ENCODE results near the gene OR8H1.

DNA sequence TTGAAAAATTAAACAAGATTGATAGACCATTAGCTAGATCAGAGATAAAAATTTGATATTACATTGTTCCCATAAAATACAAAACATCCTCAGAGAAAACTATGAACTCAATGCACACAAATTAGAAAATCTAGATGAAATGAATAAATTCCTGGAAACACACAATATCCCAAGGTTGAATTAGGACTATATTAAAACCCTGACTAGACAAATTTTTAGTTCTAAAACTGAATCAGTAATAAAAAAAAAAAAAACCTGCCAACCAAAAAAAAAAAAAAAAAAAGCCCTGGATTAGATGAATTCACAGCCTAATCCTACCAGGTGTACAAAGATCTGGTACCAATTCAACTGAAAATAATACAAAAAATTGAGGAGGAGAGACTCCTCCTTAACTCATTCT is 48.2 kb upstream of the OR8H1 start:
- TF ChIP-seq POLR2A (IDR thresholded peaks at IDR 0.05) = no peak
- TF ChIP-seq, protein P1, sequence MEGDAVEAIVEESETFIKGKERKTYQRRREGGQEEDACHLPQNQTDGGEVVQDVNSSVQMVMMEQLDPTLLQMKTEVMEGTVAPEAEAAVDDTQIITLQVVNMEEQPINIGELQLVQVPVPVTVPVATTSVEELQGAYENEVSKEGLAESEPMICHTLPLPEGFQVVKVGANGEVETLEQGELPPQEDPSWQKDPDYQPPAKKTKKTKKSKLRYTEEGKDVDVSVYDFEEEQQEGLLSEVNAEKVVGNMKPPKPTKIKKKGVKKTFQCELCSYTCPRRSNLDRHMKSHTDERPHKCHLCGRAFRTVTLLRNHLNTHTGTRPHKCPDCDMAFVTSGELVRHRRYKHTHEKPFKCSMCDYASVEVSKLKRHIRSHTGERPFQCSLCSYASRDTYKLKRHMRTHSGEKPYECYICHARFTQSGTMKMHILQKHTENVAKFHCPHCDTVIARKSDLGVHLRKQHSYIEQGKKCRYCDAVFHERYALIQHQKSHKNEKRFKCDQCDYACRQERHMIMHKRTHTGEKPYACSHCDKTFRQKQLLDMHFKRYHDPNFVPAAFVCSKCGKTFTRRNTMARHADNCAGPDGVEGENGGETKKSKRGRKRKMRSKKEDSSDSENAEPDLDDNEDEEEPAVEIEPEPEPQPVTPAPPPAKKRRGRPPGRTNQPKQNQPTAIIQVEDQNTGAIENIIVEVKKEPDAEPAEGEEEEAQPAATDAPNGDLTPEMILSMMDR (IDR thresholded peaks at IDR 0.05 in 4 of 5, conservative IDR thresholded peaks at IDR 0.05 in 1 of 5) = no peak
